HFFc6 (cell line): Measurements from ENCODE around the gene TMC1. TPM values are rescaled to one million over a fixed set of nuclear protein-coding genes. Genes with fewer than 3 reads are reported as not detected.
A peak's percentile ranks its signal among the peaks of the same experiment; 100 is the strongest.
"Not testable (repeated sequence)": the region's sequence is repeated elsewhere in the genome, so short reads cannot be mapped to it uniquely, and the experiment has no call there.

Source experiments
- DNase-seq: peaks from one replicate; pipeline ENCODE4 v3.0.0-alpha.2; 2018
- H3K27ac Mint-ChIP-seq: 2 replicates; pipeline ENCODE4 v1.8.0; 2020; ENCODE audit warnings: mild to moderate bottlenecking, mixed read lengths
- H3K27me3 Mint-ChIP-seq: 2 replicates; pipeline ENCODE4 v1.8.0; 2021; ENCODE audit warnings: mild to moderate bottlenecking, moderate library complexity, mixed read lengths; ENCODE audit not compliant: insufficient read depth
- H3K36me3 Mint-ChIP-seq: 2 replicates; pipeline ENCODE4 v1.8.0; 2021; ENCODE audit warnings: low read depth, mixed read lengths
- H3K4me1 Mint-ChIP-seq: 2 replicates; pipeline ENCODE4 v1.8.0; 2020; ENCODE audit warnings: low read depth, mixed read lengths
- H3K4me3 Mint-ChIP-seq: 2 replicates; pipeline ENCODE4 v1.8.0; 2020; ENCODE audit warnings: mild to moderate bottlenecking, moderate library complexity, mixed read lengths
- H3K9me3 Mint-ChIP-seq: 2 replicates; pipeline ENCODE4 v1.8.0; 2020; ENCODE audit warnings: mild to moderate bottlenecking, mixed read lengths
- total RNA-seq, 6 experiments: library from RNA; stranded (reverse); fragmentation: NEBNext Ultra II Directional; extraction: Animal tissue kit (Norgen Biotek cat#: 25700); gene quantifications; 2 replicates in 1 of 6; 3 replicates in 5 of 6; pipeline ENCODE4 v1.2.3, GENCODE V29; 2021
- TF ChIP-seq, protein P1 (sequence below): fragments of 200-600 bp; sonication (generic); IDR thresholded peaks from 2 replicates; pipeline ENCODE4 v1.5.0; 2021; ENCODE audit warnings: antibody characterized with exemption, mild to moderate bottlenecking

Gene TMC1
- total RNA-seq, 6 experiments from 2014 or later: 0.09 to 1.1 (median 0.65) TPM

DNA sequence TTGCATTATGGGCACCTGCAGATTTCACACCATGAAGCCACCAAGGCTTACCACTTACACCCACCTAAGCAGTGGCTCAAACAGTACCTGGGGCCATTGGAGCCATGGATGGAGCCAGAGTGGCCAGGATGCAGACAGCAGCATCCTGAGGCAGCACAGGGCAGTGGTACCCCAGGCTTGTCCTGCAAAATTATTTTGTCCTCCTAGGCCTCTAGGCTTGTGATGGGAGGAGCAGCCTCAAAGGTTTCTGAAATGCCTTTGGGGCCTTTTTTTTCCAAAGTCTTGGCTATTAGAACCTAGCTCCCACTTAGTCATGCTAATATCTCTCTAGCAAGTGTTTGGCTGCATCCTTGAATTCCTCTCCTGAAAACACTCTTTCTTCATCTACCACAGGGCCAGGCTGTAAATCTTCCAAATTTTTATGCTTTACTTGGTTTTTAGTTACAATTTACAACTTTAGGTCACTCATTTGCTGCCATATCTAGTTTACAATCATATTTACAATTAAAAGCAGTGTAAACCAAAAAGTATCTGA is 15.7 kb downstream of the TMC1 start:
- H3K36me3 Mint-ChIP-seq: peaks cover 10% of the 10 kb centered on the region
- no peaks in the 10 kb centered on the region; the same call in 1 of the 2 replicates for H3K27me3 Mint-ChIP-seq
- no peak overlapping the region for H3K4me3 Mint-ChIP-seq
- peaks cover 10% of the 10 kb centered on the region for H3K9me3 Mint-ChIP-seq
- TF ChIP-seq, protein P1, sequence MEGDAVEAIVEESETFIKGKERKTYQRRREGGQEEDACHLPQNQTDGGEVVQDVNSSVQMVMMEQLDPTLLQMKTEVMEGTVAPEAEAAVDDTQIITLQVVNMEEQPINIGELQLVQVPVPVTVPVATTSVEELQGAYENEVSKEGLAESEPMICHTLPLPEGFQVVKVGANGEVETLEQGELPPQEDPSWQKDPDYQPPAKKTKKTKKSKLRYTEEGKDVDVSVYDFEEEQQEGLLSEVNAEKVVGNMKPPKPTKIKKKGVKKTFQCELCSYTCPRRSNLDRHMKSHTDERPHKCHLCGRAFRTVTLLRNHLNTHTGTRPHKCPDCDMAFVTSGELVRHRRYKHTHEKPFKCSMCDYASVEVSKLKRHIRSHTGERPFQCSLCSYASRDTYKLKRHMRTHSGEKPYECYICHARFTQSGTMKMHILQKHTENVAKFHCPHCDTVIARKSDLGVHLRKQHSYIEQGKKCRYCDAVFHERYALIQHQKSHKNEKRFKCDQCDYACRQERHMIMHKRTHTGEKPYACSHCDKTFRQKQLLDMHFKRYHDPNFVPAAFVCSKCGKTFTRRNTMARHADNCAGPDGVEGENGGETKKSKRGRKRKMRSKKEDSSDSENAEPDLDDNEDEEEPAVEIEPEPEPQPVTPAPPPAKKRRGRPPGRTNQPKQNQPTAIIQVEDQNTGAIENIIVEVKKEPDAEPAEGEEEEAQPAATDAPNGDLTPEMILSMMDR: no peak
- peaks cover 67% of the 10 kb centered on the region for H3K4me1 Mint-ChIP-seq
- DNase-seq: no peak
- no peak overlapping the region for H3K27ac Mint-ChIP-seq

DNA sequence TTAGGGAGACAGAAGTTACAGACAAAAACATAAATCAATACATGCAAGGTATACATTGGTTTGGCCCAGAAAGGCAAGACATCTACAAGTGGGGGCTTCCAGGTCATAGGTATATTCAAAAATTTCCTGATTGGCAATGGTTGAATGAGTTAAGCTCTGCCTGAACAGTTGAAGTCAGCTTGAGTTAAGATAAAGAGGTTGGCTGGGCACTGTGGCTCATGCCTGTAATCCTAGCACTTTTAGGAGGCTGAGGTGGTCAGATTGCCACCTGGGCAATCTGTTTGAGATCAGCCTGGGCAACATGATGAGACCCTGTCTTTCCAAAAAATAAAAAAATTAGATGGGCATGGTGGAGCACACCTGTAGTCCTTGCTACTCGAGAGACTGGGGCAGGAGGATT is 16.3 kb downstream of the TMC1 start:
- Mint-ChIP-seq H3K4me3 (no peak overlapping the region), H3K36me3 (peaks cover 10% of the 10 kb centered on the region), H3K27me3 (no peaks in the 10 kb centered on the region; the same call in 1 of the 2 replicates), H3K9me3 (peaks cover 10% of the 10 kb centered on the region), H3K4me1 (peaks cover 69% of the 10 kb centered on the region), H3K27ac (no peak overlapping the region)
- no peak for DNase-seq
- TF ChIP-seq, protein P1: no peak

DNA sequence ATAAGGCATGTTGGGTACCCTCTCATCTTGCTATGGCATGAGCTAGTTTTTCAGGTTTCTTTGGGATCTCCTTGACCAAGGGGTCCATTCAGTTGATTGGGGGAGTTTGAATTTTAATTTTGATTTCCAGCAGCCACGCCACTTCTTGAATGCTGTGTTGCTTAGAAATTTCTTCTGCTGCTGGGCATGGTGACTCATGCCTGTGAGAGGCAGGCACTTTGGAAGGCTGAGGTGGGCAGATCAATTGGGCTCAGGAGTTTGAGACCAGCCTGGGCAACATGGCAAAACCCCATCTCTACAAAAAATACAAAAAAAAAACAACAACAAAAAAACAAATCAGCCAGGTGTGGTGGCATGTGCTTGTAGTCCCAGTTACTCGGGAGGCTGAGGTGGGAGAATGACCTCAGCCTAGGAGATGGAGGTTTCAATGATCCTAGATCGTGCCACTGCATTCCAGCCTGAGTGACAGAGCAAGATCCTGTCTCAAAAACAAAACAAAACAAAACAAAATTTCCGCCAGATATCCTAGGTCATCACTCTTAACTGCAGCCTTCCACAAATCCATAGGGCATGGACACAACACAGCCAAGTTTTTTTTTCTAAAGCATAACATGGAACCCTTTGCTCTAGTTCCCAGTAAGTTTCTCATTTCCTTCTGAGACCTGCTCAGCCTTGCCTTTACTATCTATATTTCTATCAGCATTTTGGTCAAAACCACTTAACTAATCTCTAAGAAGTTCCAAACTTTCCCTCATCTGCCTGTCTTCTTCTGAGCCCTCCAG is 17.7 kb downstream of the TMC1 start:
- TF ChIP-seq, protein P1: no peak
- H3K27ac Mint-ChIP-seq: no peak overlapping the region
- no peak for DNase-seq

DNA sequence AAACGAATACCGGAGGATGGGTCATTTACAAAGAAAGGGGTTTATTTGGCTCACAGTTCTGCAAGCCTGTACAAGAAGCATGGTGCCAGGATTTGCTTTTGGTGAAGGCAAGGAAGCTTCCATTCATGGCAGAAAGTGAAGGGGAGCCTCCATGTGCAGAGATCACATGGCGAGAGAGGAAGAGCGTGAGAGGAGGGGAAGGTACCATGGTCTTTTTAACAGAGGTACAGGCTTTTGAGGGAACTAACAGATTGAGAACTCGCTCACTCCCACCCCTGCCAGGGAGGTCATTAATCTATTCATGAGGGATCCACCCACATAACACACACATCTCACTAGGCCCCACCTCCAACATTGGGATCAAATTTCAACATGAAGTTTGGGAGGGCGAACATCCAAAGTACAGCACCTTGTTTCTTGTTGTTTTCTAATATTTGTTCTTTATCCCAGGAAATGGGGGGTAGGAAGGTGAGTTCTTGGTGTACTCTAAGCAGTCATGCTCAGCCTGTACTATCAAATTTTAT is 18.5 kb downstream of the TMC1 start:
- Mint-ChIP-seq H3K27ac (peak overlapping the region; percentile 70), H3K4me1 (peaks cover 63% of the 10 kb centered on the region), H3K36me3 (peaks cover 10% of the 10 kb centered on the region), H3K27me3 (no peaks in the 10 kb centered on the region), H3K4me3 (no peak overlapping the region; the same call in 1 of the 2 replicates), H3K9me3 (peaks cover 10% of the 10 kb centered on the region)
- TF ChIP-seq, protein P1: no peak
- no peak for DNase-seq

More for the DNA sequence above, 17.7 kb downstream of the TMC1 start:
- H3K4me3 Mint-ChIP-seq: no peak overlapping the region
- peaks cover 65% of the 10 kb centered on the region for H3K4me1 Mint-ChIP-seq
- H3K9me3 Mint-ChIP-seq: peaks cover 10% of the 10 kb centered on the region
- peaks cover 10% of the 10 kb centered on the region for H3K36me3 Mint-ChIP-seq
- no peaks in the 10 kb centered on the region; the same call in 1 of the 2 replicates for H3K27me3 Mint-ChIP-seq

DNA sequence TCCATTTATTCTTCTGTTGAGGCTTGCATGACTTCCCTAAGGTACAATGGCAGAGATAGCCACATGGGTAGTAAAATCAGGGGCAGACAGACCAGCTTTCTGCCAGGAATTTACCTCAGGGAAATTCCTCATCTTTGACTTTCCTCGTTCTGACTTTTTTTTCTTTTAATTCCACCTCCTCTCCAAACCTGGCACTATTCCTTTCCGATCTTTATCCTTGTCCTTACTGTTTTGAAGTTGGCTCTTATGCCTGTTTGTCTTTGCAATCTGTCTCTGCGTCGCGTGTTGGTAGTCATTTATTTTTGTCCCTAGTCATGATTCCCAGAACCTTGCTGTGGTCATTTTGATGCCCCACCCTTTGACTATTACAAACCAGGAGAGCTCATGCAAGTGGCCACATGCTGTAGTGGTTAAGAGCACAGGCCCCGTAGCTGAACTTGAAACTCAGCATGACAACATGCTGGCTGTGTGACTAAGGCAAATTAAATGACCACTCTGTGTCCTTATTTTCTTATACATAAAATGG is 19.0 kb downstream of the TMC1 start:
- TF ChIP-seq, protein P1: no peak
- Mint-ChIP-seq H3K27ac (peak overlapping the region; percentile 70), H3K36me3 (peaks cover 10% of the 10 kb centered on the region), H3K9me3 (peaks cover 10% of the 10 kb centered on the region), H3K4me1 (peaks cover 58% of the 10 kb centered on the region), H3K27me3 (no peaks in the 10 kb centered on the region), H3K4me3 (peak overlapping the region; percentile 0; the same call in 1 of the 2 replicates)
- peak; percentile 68 for DNase-seq

DNA sequence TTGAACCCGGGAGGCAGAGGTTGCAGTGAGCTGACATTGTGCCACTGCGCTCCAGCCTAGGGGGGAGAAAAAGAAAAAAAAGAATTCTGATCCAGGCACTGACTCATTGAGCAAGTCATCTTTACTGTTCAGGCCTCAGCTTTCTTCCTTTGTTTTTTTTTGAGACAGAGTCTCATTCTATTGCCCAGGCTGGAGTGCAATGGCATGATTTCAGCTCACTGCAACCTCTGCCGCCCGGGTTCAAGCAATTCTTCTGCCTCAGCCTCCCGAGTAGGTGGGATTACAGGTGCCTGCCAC is 21.1 kb downstream of the TMC1 start:
- Mint-ChIP-seq H3K4me3 (peak overlapping the region; percentile 0; the same call in 1 of the 2 replicates), H3K27ac (peak overlapping the region; percentile 73), H3K4me1 (peaks cover 54% of the 10 kb centered on the region)
- not testable (repeated sequence) for H3K27me3 Mint-ChIP-seq, H3K36me3 Mint-ChIP-seq, H3K9me3 Mint-ChIP-seq
- peak; percentile 46 for DNase-seq
